ENCODE results near the gene APOBEC4.
"Not testable (repeated sequence)": the region's sequence is repeated elsewhere in the genome, so short reads cannot be mapped to it uniquely, and the experiment has no call there.

The APOBEC4 gene

GRCh38 chr1:183636334-183636682 lies 16.8 kb downstream of the APOBEC4 start:
- no peak for DNase-seq (ENCODE audit: low read depth in 1 of 2, low spot score in 1 of 2)
- in situ Hi-C loops (cut with HindIII; ENCODE audit: low pct_unique_long_range_greater_than_20kb, low sequenced_read_pairs) = no loop called here
- TF ChIP-seq JUND (IDR thresholded peaks at IDR 0.05; ENCODE audit: low read depth) = no peak

- in situ Hi-C loops (cut with HindIII; ENCODE audit: low pct_unique_long_range_greater_than_20kb, low sequenced_read_pairs) = no loop called here
- peak; percentile 90 to 99 for DNase-seq (ENCODE audit: low read depth in 1 of 2, low spot score in 1 of 2)
- no peak for TF ChIP-seq JUND (IDR thresholded peaks at IDR 0.05; ENCODE audit: low read depth)
These were observed 17.3 kb downstream of the APOBEC4 start, which contains the start of gene ARPC5 for GRCh38 chr1:183635606-183636333. Gene ARPC5 (minus strand): TSS chr1:183635783. CDS start chr1:183635659, 124 bp downstream.

DNA sequence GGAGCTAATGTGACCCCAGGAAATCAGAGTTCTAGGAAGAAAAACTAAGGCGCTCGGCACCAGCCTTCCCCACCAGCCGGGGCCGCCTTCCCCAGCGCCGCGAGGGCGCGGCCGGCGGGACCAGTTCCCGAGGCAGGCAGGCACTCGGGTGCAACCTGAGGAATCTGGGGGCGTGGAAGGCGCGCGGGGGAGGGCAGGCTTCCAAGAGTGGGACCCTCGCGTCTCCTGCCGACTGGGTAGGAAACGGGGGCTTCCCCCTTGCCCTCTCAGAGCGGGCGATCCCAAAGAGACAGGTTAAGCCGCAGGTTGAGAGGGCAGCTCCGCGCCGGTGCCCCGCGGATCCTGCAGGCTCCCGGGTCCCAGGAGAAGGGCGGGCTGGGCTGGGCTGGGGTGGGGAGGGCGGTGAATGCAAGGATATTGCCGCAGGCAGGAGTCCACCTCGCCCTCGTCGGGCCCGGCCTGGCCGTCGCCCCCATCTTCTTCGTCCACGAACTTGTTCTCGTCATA lies 18.0 kb downstream of the APOBEC4 start:
- DNase-seq (ENCODE audit: low read depth in 1 of 2, low spot score in 1 of 2) = peak; percentile 18 to 51
- in situ Hi-C loops (cut with HindIII; ENCODE audit: low pct_unique_long_range_greater_than_20kb, low sequenced_read_pairs) = no loop called here

DNA sequence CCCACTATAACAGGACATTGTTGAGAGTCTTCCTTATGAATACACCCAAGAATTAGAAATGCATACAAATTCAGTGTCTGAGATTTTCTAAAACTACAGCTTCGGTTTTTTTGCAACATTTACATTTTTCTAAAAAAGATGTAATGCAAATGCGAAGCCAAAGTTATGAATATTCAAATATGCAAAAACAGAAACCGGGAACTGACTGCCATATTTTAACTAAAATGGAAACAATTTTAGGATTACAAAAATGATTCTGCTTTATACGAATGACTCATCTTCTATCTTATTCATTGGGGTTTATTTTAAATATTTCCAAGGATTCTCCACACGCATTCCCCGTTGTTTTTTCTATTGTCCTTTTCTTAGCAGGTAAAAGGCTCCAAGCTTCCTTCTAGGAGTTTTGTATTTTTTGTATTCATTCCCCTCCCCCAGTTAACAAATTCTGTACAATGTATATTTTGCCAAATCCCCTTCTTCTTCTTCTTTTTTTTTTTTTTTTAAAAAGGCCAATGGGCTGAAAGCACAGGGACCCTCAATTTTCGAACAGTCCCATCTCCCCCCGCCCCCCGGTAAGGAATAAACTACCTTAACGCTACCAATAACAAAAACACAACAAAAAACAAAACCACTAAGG lies 18.6 kb downstream of the APOBEC4 start:
- no peak for TF ChIP-seq JUND (IDR thresholded peaks at IDR 0.05; ENCODE audit: low read depth)
- in situ Hi-C loops (cut with HindIII; ENCODE audit: low pct_unique_long_range_greater_than_20kb, low sequenced_read_pairs) = no loop called here
- DNase-seq (ENCODE audit: low read depth in 1 of 2, low spot score in 1 of 2) = no peak

More for the DNA sequence above, 18.0 kb downstream of the APOBEC4 start:
- TF ChIP-seq JUND (IDR thresholded peaks at IDR 0.05; ENCODE audit: low read depth) = no peak

DNA sequence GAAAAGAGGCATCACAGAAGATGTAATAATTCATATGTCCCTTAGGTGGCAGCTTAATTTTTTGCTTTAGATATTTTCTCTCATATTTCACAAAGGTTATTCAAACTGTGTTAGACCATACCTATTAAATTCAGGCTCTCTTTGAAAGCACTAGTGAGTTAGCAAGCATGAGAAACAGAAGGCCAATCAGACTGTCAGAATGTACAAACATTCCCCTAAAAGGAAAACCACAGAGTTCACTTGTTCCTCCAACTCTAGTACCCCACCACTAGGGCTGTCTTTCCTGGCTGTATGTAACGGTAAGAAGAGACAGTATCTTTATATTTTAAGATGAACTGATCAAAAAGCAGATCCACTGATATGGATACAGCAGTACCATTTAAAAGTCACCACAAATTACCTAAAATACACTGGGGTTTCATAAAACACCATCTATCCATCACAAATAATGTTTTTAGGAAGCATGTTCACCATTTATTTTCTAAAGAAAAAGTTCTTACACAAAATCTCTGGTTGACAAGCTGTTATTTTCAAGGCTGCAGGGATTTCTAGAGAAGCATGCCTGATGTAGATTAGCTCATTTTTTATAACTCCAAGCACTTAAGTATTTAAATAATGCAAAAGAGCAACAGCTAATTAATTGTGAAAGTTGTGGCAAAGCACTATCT lies 19.3 kb downstream of the APOBEC4 start:
- no peak for TF ChIP-seq JUND (IDR thresholded peaks at IDR 0.05; ENCODE audit: low read depth)
- peak; percentile 10 to 57 for DNase-seq (ENCODE audit: low read depth in 1 of 2, low spot score in 1 of 2)
- in situ Hi-C loops (cut with HindIII; ENCODE audit: low pct_unique_long_range_greater_than_20kb, low sequenced_read_pairs) = no loop called here

GRCh38 chr1:183632964-183633363 lies 20.2 kb downstream of the APOBEC4 start:
- no peak for TF ChIP-seq JUND (IDR thresholded peaks at IDR 0.05; ENCODE audit: low read depth)
- no peak for DNase-seq (ENCODE audit: low read depth in 1 of 2, low spot score in 1 of 2)
- in situ Hi-C loops (cut with HindIII; ENCODE audit: low pct_unique_long_range_greater_than_20kb, low sequenced_read_pairs) = no loop called here

DNA sequence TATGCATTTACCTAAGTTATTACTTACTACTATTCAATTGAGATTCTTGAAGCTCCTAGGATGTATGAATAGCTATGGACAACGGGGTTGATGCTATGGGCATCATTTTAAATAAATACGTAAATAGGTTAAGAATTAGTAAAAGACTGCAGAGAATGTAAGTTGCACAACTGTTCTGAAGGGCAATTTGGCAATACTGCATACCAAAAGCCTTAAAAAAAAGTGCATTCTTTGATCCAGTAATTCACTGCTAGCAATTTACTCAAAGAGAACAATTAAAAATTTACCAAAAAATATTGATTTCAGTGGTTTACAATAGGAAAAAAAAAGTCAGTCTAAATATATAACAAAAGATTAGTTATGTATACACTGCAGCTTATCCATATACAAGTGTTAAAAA lies 21.0 kb downstream of the APOBEC4 start:
- no peak for TF ChIP-seq JUND (IDR thresholded peaks at IDR 0.05; ENCODE audit: low read depth)
- no peak for DNase-seq (ENCODE audit: low read depth in 1 of 2, low spot score in 1 of 2)
- in situ Hi-C loops (cut with HindIII; ENCODE audit: low pct_unique_long_range_greater_than_20kb, low sequenced_read_pairs) = no loop called here

- DNase-seq (ENCODE audit: low read depth in 1 of 2, low spot score in 1 of 2) = no peak
- in situ Hi-C loops (cut with HindIII; ENCODE audit: low pct_unique_long_range_greater_than_20kb, low sequenced_read_pairs) = no loop called here
- TF ChIP-seq JUND (IDR thresholded peaks at IDR 0.05; ENCODE audit: low read depth) = no peak
These were observed 22.4 kb downstream of the APOBEC4 start for GRCh38 chr1:183630748-183631147.

DNA sequence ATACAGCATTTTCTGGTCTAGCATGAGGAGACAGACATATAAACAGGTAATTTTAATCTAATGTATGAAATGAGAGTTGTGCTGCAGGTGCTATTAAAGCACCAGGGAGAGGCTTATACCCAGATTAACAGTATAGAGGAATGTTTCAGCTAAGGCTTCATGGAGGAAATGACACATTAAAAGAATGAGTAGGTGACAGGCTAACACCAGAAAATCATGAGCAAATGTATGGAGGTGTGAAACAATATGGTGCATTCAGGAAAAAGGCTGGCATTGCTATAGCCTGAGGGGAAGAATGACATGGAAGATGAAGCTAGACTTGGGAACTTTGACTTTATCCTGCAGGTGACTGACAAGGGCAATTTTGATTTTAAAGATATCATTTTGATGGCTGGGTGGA lies 24.6 kb downstream of the APOBEC4 start:
- in situ Hi-C loops (cut with HindIII; ENCODE audit: low pct_unique_long_range_greater_than_20kb, low sequenced_read_pairs) = no loop called here
- no peak for DNase-seq (ENCODE audit: low read depth in 1 of 2, low spot score in 1 of 2)
- no peak for TF ChIP-seq JUND (IDR thresholded peaks at IDR 0.05; ENCODE audit: low read depth)

DNA sequence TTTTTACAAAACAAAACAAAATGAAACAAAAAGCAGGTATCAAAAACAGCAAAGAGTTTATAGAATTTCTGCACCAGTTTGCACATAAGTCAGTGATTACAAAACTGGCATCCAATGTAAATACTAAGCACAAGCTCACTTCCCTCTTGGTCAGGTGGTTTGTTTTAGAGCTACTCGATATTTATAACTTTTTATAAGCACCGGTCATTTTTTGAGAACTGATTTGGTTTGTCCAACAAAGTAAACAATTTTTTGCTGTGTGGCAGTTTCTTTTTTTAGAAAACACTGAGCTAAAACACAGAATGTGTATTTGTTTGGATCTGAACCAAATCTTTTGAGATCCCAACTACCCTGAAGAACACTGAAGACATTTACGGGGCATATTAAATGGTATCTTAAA lies 26.9 kb downstream of the APOBEC4 start:
- DNase-seq (ENCODE audit: low read depth in 1 of 2, low spot score in 1 of 2); in situ Hi-C loops (cut with HindIII; ENCODE audit: low pct_unique_long_range_greater_than_20kb, low sequenced_read_pairs): not testable (repeated sequence)

GRCh38 chr1:183622884-183623785 lies 30.0 kb downstream of the APOBEC4 start:
- DNase-seq (ENCODE audit: low read depth in 1 of 2, low spot score in 1 of 2) = peak; percentile 33 to 90
- TF ChIP-seq JUND (IDR thresholded peaks at IDR 0.05; ENCODE audit: low read depth) = no peak
- in situ Hi-C loops (cut with HindIII; ENCODE audit: low pct_unique_long_range_greater_than_20kb, low sequenced_read_pairs) = no loop called here

GRCh38 chr1:183622013-183622412 lies 31.1 kb downstream of the APOBEC4 start:
- in situ Hi-C loops (cut with HindIII; ENCODE audit: low pct_unique_long_range_greater_than_20kb, low sequenced_read_pairs) = no loop called here
- TF ChIP-seq JUND (IDR thresholded peaks at IDR 0.05; ENCODE audit: low read depth) = no peak
- no peak for DNase-seq (ENCODE audit: low read depth in 1 of 2, low spot score in 1 of 2)

Data from T47D (cell line).